ENCODE data around the gene ECEL1.

- TF ChIP-seq CTCF (IDR thresholded peaks at IDR 0.05) (no peak), POLR2A (IDR thresholded peaks at IDR 0.05) (no peak)
These were observed 48.3 kb upstream of the ECEL1 start for GRCh38 chr2:232535761-232536530.
